ENCODE results near the gene BMP7.
"Not testable (repeated sequence)": the region's sequence is repeated elsewhere in the genome, so short reads cannot be mapped to it uniquely, and the experiment has no call there.

The BMP7 gene

DNA sequence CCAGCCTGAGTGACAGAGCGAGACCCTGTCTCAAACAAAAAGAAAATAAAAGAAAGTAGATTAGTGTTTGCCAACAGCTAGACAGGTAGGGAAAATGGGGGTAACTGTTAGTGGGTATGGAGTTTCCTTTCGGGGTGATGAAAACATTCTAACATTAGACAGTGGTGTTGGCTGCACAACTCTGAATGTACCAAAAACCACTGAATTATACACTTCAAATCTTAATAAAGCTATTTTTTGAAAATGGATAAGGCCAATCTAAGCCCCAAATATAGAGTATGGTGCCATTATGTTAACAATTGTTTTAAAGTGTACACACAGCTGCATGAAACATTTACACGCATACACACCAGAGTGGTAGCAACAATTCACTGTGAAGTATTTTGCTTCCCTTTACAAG is 57.0 kb downstream of the BMP7 start:
- DNase-seq = no peak

DNA sequence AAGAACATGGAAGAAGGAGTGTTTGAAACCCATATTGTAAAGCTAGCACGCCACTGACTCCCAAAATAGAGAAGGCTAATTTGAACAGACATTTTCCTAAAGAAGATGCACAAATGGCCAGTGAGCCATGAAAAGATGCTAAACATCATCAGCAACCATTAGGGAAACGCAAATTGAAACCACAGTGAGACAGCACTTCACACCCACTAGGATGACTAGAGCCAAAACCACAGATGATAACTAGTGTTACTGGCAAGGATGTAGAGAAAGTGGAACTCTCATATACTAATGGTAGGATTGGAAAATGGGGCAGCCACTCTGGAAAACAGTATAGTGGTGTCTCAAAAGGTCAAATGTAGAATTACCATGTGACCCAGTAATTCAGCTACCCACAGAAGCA is 58.2 kb downstream of the BMP7 start:
- DNase-seq = no peak

DNA sequence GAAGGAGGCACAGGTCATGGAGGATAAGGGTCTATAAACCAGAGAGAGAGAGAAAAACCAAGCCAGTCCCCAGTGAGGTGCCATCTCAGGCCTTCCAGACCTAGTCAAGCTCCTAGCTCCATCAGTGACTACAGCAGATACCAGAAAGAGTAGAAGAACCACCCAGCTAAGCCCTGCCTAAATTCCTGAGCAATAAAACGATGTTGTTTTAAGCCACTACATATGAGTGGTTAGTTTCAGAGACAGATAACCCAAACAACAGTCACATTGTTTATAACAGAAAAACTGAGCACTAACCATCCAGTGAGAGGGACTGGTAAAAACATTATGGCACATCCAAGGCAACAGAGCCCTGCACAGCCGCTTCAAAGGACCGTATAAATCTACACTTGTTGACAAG is 59.2 kb downstream of the BMP7 start:
- no peak for DNase-seq

DNA sequence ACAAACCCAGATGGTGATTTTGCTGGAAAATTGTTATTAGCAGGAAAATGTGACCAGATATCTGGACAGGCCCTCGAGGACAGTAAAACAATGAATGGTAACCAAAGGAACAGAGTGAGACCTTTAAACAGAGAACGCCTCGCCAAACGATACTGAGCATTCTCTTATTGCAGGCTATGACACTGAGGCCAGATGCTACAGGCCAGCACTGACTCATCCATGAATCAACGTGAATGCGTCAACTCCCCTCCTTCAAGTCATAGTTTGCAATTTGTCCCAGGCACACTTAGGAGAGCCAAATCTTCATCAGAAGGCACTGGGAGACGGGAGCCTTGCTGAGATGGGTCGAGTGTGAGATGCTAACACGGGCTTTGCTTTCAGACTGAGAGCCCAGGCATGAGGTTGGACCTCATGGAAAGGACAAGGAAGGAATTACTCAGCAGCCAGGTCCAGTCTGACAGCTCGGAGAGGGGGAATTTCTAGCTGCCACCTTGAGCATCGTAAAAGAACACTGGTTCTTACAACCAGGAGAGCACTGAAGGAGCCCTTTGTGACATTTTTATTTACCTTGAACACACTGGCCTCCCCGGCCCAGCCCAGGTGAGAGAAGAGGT is 60.7 kb downstream of the BMP7 start:
- no peak for DNase-seq

DNA sequence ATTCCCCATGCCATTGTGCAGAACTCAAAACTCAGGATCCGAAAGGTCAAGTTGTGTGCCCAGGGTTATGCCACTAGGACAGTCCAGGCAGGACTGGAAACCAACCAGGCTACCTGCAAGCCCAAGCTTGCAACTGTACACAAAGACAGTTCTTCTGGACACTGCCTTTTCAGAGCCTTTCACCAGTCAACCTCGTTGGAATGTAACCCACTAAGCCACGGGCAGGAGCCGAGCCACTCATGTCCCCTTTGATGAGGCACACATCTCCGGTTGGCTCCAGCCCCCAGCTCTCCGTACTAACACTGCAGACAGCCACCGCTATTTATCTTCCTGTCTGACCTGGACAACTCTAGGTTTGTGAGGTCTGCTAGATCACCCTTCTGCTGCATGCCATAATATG is 62.5 kb downstream of the BMP7 start:
- DNase-seq = no peak

DNA sequence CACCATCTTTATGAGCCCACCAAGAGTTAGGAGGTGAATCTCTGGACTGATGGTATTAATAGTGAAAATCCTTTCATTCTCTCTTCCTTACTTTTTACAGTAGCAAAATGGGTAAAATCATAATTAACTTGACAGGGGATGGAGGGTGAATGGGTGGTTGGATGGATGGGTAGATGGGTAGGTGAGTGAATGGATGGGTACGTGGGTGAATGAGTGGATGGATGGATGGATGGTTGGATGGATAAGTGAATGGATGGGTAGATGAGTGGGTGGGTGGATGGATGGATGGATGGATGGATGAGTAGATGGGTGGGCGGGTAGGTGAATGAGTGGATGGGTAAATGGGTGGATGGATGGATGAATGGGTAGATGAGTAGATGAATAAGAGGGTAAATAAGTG is 63.2 kb downstream of the BMP7 start:
- no peak for DNase-seq

DNA sequence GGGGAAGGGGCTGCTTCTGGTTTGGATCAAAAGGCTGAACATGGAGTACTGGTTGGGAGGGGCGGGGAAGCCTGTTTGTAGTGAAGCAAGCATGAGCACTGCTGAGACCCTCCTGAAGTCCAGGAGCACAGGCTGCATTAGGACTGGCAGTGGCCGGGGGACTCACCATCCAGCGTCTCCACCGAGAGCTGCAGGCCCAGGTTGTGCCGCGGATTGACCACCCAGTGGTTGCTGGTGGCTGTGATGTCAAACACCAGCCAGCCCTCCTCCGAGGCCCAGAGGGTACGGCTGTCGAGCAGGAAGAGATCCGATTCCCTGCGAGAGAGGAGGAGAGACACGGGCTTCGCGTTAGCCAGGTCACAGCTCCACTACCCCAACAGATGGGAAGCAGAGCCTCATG is 64.1 kb downstream of the BMP7 start:
- DNase-seq = no peak

DNA sequence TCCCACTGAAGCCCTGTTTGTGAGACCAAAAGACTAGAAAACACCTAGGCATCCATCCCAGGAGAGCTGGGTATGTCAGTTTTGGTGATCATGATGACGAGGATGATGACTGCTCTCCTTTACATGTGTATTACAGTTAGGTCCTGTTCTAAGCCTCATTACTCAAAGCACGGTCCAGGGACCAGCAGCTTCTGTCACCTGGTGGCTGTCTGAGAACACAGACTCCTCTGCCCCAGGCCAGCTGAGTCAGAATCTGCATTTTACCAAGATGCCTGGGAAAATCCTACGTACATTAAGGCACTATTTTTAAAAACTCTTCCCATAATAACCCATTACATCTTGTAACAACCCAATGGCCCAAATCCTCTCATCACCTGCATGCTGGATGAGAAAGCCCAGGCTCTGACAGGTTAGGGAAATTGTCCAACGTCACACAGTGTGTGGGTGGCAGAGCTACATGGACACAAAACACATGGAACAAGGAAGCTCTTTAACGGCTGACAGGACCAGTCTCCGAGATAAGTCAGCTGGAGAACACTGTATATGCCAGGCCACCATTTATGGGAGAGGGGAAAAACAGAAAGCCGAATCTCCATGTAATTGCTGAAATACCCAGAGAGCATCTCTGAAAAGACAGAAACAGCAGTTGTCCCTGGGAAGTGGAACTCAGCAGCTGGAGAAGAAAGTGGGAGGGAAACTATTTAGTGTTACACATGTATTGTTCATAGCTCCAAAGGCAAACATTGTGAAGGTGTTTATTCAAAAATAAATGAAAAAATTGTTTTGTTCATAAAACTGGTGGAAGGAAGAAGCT is 65.4 kb downstream of the BMP7 start:
- DNase-seq = no peak

DNA sequence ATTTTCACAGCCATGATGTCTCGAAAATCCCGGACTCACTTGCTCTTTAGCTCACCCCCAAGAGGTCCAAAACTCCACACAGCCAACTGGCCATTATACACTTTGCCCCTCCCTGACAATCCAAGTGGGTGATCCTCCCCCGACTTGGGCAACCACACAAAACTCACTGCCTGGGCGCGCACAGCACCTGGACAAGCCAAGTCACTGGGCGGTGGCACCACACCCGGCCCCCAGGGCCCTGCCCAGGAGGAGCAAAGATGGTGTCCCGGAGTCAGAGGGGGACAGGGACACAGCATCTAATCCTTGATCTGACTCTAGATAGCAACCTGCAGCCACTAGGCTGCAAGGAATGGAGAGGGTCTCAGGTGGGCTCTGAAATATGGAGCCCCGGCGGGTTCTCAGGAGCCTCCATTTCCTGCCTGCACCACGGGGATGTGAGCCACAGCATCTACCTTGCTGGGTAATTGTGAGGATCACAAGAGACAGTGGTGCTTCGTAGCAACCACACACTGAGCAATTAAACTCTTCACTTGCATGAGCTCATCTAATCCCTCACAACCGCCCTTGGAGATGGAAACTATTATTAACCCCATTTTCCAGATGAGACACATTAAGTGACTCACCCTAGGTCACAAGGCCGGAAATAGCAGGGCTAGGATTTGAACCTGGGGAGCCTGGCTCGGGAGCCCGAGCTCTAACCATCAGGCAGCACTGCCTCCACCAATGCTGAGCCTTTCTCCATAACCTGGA is 66.6 kb downstream of the BMP7 start:
- no peak for DNase-seq

DNA sequence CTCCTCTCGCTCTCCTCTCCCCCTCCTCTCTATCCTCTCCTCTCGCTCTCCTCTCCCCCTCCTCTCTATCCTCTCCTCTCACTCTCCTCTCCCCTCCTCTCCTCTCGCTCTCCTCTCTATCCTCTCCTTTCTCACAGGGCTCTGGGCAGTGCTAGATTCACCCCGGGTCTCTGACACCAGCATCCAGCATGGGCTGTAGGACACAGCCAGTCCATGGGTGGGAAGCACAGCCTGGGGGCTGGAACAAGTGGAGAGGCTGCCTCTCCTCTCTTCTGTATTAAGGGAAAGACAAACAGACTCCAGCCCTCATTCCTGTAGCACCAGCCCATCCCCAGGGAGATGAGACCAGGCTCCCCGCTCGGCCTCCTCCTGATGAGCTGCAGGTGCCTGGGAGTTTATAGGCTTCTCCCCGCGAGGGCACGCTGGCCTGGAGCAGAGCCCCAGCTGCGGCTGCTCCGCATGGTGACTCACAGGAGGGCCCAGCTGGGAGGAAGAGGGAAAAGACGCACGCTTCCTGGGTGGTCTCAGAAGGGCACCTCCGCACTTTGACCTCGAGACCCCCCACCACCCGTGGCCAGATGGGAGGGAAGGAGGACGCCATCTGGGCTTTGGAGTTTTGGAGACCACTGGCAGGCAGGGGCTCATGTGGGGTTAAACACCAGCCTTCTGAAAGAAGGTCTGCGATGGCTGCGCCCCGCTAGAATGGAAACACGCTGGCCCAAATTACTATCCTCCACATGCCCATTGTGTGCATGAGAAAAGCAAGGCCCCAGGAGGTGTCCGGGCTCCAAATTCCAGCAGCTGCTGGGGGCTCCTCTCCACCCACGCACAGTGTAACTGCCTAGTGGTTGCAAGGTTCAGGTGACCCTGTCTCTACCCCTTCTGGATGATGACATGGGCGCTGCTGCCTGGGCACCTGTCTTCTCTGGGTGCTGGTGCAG is 68.0 kb downstream of the BMP7 start:
- no peak for DNase-seq

DNA sequence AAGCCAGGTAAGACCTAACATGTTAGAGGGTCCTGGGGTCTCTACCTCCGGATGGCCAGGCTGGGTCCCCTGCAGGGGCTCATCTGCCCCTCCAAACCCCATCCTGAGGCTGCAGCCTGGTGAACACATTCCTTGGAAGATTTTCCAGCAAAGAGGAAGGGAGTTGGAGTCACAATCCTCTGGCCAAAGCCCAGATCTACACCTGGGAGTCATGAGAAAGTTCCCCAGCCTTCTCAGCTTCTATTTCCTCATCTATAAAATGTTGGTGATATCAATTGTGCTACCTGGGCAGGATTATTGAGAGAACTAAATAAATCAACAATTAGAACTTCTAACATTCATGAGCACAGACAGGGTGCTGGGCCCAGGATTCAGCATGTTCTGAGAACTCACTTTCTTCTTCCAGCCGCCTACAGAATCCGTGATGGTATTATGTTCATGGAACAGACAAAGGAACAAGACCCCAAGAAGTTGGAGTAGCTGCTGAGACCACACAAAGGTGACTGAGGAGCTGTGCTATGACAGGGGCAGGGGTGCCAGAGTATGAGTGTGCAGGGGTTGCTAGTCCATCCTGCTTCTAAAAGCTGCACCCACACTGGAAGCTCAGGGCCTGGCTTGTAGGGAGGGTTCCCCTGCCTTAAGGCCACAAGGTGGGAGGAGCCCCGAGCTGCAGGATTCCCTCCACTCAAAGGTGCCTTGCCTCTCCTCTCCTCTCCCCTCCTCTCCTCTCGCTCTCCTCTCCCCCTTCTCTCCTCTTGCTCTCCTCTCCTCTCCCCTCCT is 68.9 kb downstream of the BMP7 start:
- no peak for DNase-seq

DNA sequence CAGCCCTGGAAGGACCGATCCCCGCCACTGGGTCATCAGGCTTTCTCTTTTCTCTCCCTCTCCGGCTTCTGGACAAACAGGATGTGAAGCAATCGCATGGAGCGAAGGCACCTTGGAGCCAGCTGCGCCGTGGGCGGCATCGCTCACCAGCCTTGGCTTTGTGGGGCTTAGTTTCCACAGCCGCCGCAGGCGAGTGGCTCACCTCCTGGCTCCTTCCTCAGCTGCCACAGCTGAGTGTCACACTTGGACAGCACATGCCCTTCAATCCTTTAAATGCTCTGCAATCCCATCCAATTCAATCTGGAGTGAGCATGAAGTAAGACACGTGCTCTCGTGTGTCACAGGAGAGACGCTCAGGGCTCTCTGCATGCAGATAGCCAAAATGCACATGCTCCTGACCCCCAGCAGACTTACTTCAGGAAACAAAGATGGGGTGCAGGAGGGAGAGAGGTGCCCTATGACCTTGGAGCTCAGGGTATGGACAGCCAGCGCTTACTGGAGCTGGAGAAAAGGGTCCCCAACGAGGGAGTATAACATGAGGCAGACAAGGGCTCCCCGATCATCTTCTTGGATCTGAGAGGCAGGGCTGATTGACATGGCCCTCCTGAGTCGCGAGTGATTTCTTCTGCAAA is 70.9 kb downstream of the BMP7 start:
- DNase-seq = no peak

DNA sequence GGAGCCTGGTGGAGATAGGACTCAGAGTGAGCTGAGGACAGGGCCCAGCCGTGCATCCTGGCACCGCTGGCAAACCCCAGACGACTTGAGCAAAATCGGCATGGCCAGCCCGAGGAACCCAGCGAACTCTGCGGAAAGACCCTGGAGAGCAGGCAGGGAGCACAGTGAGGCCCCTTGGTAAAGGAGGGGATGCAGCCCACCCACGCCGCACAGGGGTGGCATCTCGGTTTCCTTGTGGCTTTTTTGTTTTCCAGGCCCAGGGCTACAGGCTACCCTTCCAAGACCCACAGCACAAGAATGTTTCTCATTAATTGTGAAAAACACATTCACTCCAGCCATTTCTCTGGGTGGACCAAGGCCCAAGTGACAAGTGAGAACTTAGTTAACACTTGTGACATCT is 71.4 kb downstream of the BMP7 start:
- no peak for DNase-seq

DNA sequence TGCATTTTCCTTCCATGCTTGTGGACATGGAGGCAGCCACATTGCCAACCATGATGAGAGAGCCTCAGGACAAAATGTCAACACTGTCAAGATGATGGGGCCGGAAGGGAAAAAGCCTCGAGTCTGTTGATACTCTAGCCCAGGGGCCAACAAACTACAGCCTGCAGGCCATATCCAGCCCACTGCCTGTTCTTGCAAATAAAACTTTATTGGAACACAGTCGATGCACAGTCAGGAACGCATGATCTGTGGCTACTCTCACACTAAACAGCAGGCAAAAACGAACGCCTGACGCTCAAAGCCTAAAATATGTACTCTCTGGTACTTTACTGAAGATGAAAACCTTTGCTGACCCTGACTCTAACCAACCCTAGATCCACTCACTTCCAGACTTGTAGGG is 72.3 kb downstream of the BMP7 start:
- DNase-seq = no peak

DNA sequence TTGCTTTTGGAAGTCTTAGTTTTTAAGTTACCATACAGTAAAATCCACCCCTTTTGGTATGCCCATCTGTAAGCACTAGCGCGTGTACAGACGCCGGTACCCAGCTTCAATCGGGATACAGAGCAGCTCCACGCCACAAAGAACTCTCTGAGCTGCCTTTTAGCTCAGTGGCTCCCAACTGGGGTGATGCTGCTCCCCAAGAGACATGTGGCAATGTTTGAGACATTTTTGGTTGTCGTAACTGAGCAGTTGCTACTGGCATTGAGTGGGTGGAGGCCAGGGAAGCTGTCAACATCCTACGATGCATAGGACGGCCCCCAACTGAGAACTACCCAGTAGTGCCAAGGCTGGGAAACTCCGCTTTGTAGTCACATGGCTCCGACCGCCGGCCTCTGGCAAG is 73.3 kb downstream of the BMP7 start:
- DNase-seq = no peak

DNA sequence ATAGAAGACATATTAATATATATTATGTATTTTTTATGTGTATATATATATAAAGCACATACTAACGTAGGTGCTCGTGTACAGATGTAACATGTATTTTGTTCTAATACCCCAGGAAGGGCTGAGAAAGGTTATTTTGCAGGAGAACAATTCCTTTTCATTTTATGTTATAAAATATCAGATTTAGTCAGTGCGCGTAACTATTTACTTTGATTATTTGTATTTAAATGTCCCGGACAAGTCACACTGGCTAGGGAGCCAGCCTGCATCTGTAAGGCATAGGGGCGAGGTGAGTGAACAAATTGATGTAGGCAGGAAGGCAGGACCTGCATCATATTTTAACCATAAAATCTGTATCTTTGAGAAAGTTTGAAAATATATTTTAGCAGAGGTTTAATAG is 74.1 kb downstream of the BMP7 start:
- DNase-seq = no peak

DNA sequence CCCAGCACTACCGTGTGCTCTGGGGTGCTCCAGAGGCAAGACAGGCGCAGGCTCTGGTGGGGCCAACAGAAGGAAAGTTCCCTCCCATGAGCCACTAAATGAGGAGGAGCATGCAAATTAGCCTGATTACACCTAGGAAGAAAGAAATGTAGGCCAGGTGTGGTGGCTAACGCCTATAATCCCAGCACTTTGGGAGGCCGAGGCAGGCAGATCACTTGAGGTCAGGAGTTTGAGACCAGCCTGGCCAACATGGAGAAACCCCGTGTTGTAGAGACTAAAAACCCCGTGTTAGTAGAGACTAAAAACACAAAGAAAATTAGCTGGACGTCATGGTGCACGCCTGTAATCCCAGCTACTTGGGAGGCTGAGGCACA is 75.2 kb downstream of the BMP7 start:
- not testable (repeated sequence) for DNase-seq

DNA sequence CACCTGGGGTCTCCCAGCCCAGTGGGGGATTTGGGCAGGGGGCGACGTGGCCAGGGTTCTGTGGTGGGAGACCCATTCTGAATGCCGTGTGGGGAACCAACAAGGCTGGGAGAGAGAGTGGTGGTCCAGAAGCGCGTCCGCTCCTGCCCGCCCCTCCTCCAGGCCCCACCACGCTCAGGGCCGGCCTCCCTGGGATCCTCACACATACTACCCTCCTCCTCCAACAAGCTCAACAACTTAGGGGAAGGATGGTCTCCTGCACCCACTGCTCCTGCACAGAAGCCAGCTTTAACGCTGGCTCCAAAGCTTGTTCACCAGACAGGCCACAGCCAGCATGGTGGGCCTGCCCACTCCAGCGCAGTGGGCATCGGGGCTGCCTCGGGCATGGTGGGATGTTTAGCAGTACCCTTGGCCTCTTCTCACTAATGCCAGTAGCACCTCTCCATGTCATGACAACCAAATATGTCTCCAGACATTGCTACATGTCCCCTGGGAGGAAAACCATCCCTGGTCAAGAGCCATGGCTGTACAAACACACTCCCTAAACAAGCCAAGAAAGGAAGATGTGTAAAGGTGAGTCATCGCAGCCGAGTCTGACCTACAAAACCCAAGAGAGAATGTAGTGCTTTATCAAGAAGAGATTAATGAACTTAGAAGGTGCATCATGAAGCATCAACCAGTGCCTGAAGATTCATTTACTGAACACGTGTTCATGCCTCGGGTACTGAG is 75.7 kb downstream of the BMP7 start:
- DNase-seq = no peak

DNA sequence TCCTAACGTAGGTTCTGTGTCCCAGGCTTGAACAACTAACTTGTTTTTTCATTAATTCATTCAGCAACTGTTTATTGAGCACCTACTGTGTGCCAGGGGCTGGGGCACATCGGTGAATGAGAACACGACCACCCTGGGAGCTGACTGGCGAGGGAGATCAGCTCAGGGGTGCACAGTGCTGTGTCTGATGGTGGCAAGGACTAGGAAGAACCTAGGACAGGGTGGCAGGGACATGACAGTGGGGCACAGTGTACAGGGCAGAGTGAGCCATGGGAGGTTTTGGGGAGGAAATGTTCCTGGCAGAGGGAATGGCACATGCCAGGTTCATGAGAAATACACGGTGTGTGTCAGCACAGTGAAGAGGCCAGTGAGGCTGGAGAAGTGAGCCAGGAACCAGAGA is 76.7 kb downstream of the BMP7 start:
- no peak for DNase-seq

DNA sequence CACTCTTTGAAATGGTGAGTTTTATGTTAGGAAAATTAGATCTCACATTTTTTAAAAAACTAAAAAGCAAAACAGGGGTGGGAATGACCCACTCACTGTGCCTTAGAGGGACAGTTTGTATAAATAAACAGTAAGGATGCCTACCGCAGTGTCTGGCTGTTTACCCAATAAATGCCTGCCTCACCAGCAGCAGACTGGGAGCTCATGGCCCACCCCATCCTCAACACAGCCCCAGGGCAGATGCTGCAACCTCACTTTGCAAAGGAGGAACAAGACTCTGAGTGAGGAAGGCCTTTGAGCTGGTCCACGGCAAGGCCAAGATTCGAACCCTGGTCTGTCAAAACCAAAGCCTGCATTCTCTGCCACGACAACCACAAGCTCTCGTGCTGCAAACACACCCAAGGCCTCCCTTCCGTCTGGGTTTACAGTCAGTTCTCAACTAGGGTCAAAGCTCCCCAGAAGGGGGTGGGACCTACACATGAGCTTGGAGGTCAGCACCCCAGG is 77.8 kb downstream of the BMP7 start:
- DNase-seq = no peak

DNA sequence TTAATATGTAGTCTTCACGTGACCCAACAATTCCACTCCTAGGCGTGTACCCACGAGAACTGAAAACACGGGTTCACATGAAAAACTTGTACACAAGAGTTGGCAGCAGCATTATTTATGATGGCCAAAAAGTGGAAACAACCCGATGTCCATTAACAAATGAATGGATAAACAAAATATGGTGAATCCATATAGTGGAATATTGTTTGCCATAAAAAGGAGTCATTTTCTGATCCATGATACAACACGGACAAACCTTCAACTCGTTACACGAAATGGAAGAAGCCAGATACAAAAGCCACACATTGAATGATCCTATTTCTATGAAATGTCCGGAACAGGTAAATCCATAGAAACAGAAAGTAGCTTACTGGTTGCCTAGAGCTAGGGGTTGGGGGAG is 78.4 kb downstream of the BMP7 start:
- no peak for DNase-seq

Measured in cerebellar nuclear complex (tissue), 1 donor.